Gastrocnemius medialis (tissue), 4 donors: ENCODE measurements around the gene PKNOX2.

Experiments
- POLR2A ChIP-seq, 2 donors: fragments of 450-650 bp; IDR thresholded peaks; one replicate each; pipeline ENCODE4 v1.6.1; 2017; ENCODE audit warnings: antibody characterized with exemption in 2 of 2, mild to moderate bottlenecking in 2 of 2, moderate library complexity in 2 of 2
- TF ChIP-seq, protein P1 (sequence below), 5 experiments: fragments of 450-650 bp in 3 of 5; fragments of 200-600 bp in 2 of 5; sonication (generic) in 2 of 5; IDR thresholded peaks in 4 of 5; conservative IDR thresholded peaks in 1 of 5; 1 replicate in 4 of 5; 2 replicates in 1 of 5; pipeline ENCODE4 v1.5.1; 2016 to 2019; ENCODE audit warnings: antibody characterized with exemption in 5 of 5, mild to moderate bottlenecking in 3 of 5, moderate library complexity in 3 of 5

DNA sequence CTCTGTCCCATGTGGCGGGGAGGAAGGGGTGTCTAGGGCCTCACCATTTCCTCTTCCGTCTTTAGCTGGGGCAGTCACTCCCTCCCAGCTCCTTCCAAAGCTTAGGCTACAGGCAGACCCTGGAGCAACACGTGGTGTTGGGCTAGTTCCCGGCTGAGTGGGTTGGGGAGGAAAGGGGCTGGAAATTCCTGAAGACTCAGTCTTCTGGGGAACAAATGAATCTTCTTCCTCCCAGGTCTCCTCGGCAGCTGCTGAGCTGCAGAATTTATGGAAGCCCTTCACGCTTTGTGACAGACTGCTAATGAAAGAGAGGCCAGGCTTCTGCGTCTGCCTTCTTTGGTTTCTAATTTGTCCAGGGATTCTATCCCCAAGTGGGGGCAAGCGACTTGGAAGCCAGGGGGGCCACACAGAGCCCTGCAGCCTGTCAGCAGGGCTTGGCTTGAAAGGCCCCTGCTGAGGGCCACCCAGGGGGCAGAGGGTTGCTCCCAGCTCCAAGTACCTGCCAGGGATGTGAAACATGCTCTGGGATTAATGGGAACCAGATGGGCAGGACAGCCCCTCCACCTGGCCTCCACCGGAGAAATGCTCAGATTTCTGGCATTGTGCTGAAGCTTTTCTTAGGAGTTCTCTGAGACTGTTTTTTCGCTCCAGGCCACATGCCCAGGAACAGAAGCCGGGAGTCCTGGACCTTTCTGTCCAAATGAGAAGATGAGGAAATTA, 123.1 kb downstream of the PKNOX2 start:
- TF ChIP-seq, protein P1, sequence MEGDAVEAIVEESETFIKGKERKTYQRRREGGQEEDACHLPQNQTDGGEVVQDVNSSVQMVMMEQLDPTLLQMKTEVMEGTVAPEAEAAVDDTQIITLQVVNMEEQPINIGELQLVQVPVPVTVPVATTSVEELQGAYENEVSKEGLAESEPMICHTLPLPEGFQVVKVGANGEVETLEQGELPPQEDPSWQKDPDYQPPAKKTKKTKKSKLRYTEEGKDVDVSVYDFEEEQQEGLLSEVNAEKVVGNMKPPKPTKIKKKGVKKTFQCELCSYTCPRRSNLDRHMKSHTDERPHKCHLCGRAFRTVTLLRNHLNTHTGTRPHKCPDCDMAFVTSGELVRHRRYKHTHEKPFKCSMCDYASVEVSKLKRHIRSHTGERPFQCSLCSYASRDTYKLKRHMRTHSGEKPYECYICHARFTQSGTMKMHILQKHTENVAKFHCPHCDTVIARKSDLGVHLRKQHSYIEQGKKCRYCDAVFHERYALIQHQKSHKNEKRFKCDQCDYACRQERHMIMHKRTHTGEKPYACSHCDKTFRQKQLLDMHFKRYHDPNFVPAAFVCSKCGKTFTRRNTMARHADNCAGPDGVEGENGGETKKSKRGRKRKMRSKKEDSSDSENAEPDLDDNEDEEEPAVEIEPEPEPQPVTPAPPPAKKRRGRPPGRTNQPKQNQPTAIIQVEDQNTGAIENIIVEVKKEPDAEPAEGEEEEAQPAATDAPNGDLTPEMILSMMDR (IDR thresholded peaks at IDR 0.05 in 4 of 5, conservative IDR thresholded peaks at IDR 0.05 in 1 of 5): no peak
- no peak for TF ChIP-seq POLR2A (IDR thresholded peaks at IDR 0.05)
